Lower leg skin (tissue), 4 donors: ENCODE measurements around the gene PNLIPRP1. TPM values are rescaled to one million over a fixed set of nuclear protein-coding genes. Genes with fewer than 3 reads are reported as not detected.

ENCODE experiments used
- DNase-seq, 2 donors: peaks; one replicate each; pipeline ENCODE4 v3.0.0-alpha.2; 2019; ENCODE audit warnings: low spot score in 2 of 2
- H3K4me3 ChIP-seq: fragments of 200-600 bp; sonication (generic); 2 replicates; pipeline ENCODE4 v1.5.1; 2017; ENCODE audit warnings: mild to moderate bottlenecking, low read depth; ENCODE audit not compliant: poor library complexity, severe bottlenecking
- POLR2A ChIP-seq, 2 donors: fragments of 450-650 bp; IDR thresholded peaks; one replicate each; pipeline ENCODE4 v1.6.1; 2016 to 2017; ENCODE audit warnings: antibody characterized with exemption in 2 of 2, mild to moderate bottlenecking in 1 of 2, moderate library complexity in 1 of 2
- WGBS, 2 donors: methylation state at CpG; one replicate each; pipeline ENCODE4 v1.1.5; 2018; 5-methylcytosine and 5-hydroxymethylcytosine counted together
- intact Hi-C: fragments of 100-400 bp; cut with DNase I; formaldehyde crosslinking; loops from one replicate; pipeline ENCODE4 v1.15.0; 2023; ENCODE audit warnings: low total_unique reads
- total RNA-seq, 4 donors: library from RNA; depleted of rRNA; stranded (reverse); fragments of >200 nt; gene quantifications; one replicate each; pipeline ENCODE4 v1.1.0, GENCODE V29; 2016
- TF ChIP-seq, protein P1 (sequence below), 3 donors: fragments of 450-650 bp; IDR thresholded peaks; one replicate each; pipeline ENCODE4 v1.5.1; 2016; ENCODE audit warnings: antibody characterized with exemption in 3 of 3, mild to moderate bottlenecking in 3 of 3, moderate library complexity in 2 of 3

PNLIPRP1 gene
- total RNA-seq, 4 donors from 2014 or later, result not detected

DNA sequence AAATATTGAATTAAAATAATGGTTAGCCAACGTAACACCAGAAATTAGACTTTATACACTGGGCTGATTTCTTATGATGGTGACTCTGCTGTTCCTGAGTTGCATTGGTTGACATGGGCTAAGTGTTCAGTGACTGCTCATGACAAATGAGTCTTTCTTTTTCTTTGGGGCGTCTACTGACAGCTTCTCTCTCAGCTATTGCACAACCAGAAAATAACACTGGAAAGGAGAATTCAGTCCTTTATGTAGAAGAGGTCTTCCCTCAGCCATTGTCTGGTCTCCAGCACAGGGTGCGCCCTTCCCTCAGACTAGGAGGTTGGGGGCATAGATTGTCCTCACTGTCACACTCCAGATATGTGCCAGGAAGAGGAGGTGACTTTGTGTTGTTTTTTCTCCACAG, 23.4 kb upstream of the PNLIPRP1 start:
- H3K4me3 ChIP-seq, result no peak overlapping the region
- 66 to 73% methylated on average over 3 of the region's 3 CpGs for WGBS, 2 donors
- DNase-seq, result no peak
- no peak for TF ChIP-seq POLR2A (IDR thresholded peaks at IDR 0.05)
- TF ChIP-seq, protein P1, sequence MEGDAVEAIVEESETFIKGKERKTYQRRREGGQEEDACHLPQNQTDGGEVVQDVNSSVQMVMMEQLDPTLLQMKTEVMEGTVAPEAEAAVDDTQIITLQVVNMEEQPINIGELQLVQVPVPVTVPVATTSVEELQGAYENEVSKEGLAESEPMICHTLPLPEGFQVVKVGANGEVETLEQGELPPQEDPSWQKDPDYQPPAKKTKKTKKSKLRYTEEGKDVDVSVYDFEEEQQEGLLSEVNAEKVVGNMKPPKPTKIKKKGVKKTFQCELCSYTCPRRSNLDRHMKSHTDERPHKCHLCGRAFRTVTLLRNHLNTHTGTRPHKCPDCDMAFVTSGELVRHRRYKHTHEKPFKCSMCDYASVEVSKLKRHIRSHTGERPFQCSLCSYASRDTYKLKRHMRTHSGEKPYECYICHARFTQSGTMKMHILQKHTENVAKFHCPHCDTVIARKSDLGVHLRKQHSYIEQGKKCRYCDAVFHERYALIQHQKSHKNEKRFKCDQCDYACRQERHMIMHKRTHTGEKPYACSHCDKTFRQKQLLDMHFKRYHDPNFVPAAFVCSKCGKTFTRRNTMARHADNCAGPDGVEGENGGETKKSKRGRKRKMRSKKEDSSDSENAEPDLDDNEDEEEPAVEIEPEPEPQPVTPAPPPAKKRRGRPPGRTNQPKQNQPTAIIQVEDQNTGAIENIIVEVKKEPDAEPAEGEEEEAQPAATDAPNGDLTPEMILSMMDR (IDR thresholded peaks at IDR 0.05), result no peak
- intact Hi-C loops, result no loop called here

- intact Hi-C loops, result no loop called here
- no peak overlapping the region for H3K4me3 ChIP-seq
- DNase-seq, result no peak
- TF ChIP-seq, protein P1 (IDR thresholded peaks at IDR 0.05), result no peak
- TF ChIP-seq POLR2A (IDR thresholded peaks at IDR 0.05), result no peak
- 78 to 84% methylated on average over 3 of the region's 3 CpGs for WGBS, 2 donors
Observed at GRCh38 chr10:116574797-116575196, 16.0 kb upstream of the PNLIPRP1 start.

GRCh38 chr10:116587878-116588591, 2.7 kb upstream of the PNLIPRP1 start:
- H3K4me3 ChIP-seq, result no peak overlapping the region
- intact Hi-C loops, result no loop called here
- no peak for TF ChIP-seq POLR2A (IDR thresholded peaks at IDR 0.05)
- TF ChIP-seq, protein P1 (IDR thresholded peaks at IDR 0.05), result no peak
- DNase-seq, result no peak
- 91 to 94% methylated on average over 8 of the region's 8 CpGs for WGBS, 2 donors

DNA sequence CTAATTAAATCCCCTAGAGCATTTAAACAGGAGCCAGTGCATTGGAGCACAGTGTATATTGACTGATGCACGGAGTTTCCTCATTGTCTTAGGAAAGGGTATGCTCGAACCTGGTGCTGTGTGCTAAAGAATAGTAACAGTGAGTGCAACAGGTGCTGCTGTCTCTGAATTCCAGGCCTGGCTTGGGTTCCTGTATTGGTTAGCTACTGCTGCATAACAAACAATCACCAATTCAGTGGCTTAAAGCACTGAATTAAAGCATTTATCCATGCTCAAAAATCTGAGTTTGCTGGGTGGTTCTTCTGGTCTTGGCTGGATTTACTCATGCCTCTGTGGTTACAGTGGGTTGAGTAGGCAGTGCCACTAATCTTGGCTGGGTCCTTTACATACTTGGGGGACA, 1.8 kb upstream of the PNLIPRP1 start:
- WGBS, 2 donors, result 73 to 95% methylated on average over 2 of the region's 2 CpGs
- intact Hi-C loops, result no loop called here
- no peak for DNase-seq
- no peak overlapping the region for H3K4me3 ChIP-seq
- no peak for TF ChIP-seq POLR2A (IDR thresholded peaks at IDR 0.05)
- TF ChIP-seq, protein P1 (IDR thresholded peaks at IDR 0.05), result no peak

GRCh38 chr10:116589926-116590325, 833 bp upstream of the PNLIPRP1 start:
- intact Hi-C loops, result no loop called here
- TF ChIP-seq, protein P1 (IDR thresholded peaks at IDR 0.05), result no peak
- no peak for TF ChIP-seq POLR2A (IDR thresholded peaks at IDR 0.05)
- WGBS, 2 donors, result 89% methylated on average over 2 of the region's 2 CpGs

More at GRCh38 chr10:116589926-116590325, 833 bp upstream of the PNLIPRP1 start:
- DNase-seq, result no peak
- H3K4me3 ChIP-seq, result no peak overlapping the region
